Endodermal cell (in vitro differentiated cells): ENCODE data around the gene CARNS1. TPM values are rescaled to one million over a fixed set of nuclear protein-coding genes. Genes with fewer than 3 reads are reported as not detected.
A peak's percentile ranks its signal among the peaks of the same experiment; 100 is the strongest.

ENCODE experiments used
- DNase-seq: peaks from one replicate; pipeline ENCODE4 v3.0.0-alpha.2; 2017
- H3K27ac ChIP-seq: 2 replicates; pipeline ENCODE4 v1.5.1; 2013; ENCODE audit warnings: mild to moderate bottlenecking, low read depth, low read length, moderate library complexity
- H3K27me3 ChIP-seq: 2 replicates; pipeline ENCODE4 v1.6.1; 2013; ENCODE audit warnings: mild to moderate bottlenecking, low read length, moderate library complexity; ENCODE audit not compliant: insufficient read depth, control insufficient read depth, poor library complexity, severe bottlenecking
- H3K36me3 ChIP-seq: 2 replicates; pipeline ENCODE4 v1.7.0; 2013; ENCODE audit warnings: mild to moderate bottlenecking, low read length, moderate library complexity; ENCODE audit not compliant: control insufficient read depth, insufficient read depth
- H3K4me1 ChIP-seq: one replicate; pipeline ENCODE4 v1.7.0; 2013; ENCODE audit warnings: low read length; ENCODE audit not compliant: control insufficient read depth, insufficient read depth
- H3K4me3 ChIP-seq: 2 replicates; pipeline ENCODE4 v1.5.1; 2013; ENCODE audit warnings: mild to moderate bottlenecking, low read length, moderate library complexity
- H3K9ac ChIP-seq: 2 replicates; pipeline ENCODE4 v1.6.1; 2013; ENCODE audit warnings: mild to moderate bottlenecking, low read length, moderate library complexity; ENCODE audit not compliant: poor library complexity, severe bottlenecking; ENCODE audit errors: extremely low read depth
- H3K9me3 ChIP-seq: 2 replicates; pipeline ENCODE4 v1.6.1; 2013; ENCODE audit warnings: mild to moderate bottlenecking, low read length, moderate library complexity; ENCODE audit not compliant: control insufficient read depth
- H3K27ac Mint-ChIP-seq: 2 replicates; pipeline ENCODE4 v1.8.0; 2020; ENCODE audit warnings: mixed read lengths
- H3K27me3 Mint-ChIP-seq: 2 replicates; pipeline ENCODE4 v1.8.0; 2021; ENCODE audit warnings: mild to moderate bottlenecking, mixed read lengths; ENCODE audit not compliant: insufficient read depth
- H3K36me3 Mint-ChIP-seq: 2 replicates; pipeline ENCODE4 v1.8.0; 2020; ENCODE audit warnings: low read depth, mixed read lengths
- H3K4me1 Mint-ChIP-seq: 2 replicates; pipeline ENCODE4 v1.8.0; 2020; ENCODE audit warnings: mixed read lengths
- H3K4me3 Mint-ChIP-seq: 2 replicates; pipeline ENCODE4 v1.8.0; 2020; ENCODE audit warnings: mild to moderate bottlenecking, moderate library complexity, mixed read lengths
- H3K9me3 Mint-ChIP-seq: 2 replicates; pipeline ENCODE4 v1.8.0; 2020; ENCODE audit warnings: mild to moderate bottlenecking, mixed read lengths
- CTCF ChIP-seq: fragments of 200-600 bp; sonication (generic); conservative IDR thresholded peaks from 2 replicates; pipeline ENCODE4 v1.5.0; 2021; ENCODE audit warnings: antibody characterized with exemption, mild to moderate bottlenecking
- WGBS, 2 experiments: methylation state at CpG; one replicate each; pipeline versions ENCODE4 v1.1.5 to v1.1.7; 2013; ENCODE audit warnings: missing lambda C conversion rate in 2 of 2, mixed read lengths in 1 of 2; ENCODE audit not compliant: insufficient coverage in 1 of 2, insufficient read length in 1 of 2; 5-methylcytosine and 5-hydroxymethylcytosine counted together
- total RNA-seq, 2 donors: library from RNA; stranded (reverse); fragmentation: NEBNext Ultra II Directional in 1 of 2; extraction: Animal tissue kit (Norgen Biotek cat#: 25700) in 1 of 2; gene quantifications; 2 replicates in 1 of 2; 3 replicates in 1 of 2; pipeline ENCODE4 v1.2.1, GENCODE V29; 2021

Gene CARNS1
- total RNA-seq, 2 donors from 2014 or later, result 1.6 to 2.2 TPM

GRCh38 chr11:67366546-67366945, 48.9 kb upstream of the CARNS1 start:
- TF ChIP-seq CTCF, result no peak
- H3K4me1 Mint-ChIP-seq, result peaks cover 23% of the 10 kb centered on the region
- Histone ChIP-seq H3K36me3 (no peaks in the 10 kb centered on the region), H3K4me3 (no peak overlapping the region), H3K9me3 (no peaks in the 10 kb centered on the region), H3K27me3 (no peaks in the 10 kb centered on the region), H3K9ac (no peak overlapping the region), H3K4me1 (peaks cover 7% of the 10 kb centered on the region), H3K27ac (no peak overlapping the region)
- 97 to 100% methylated on average over 1 to 8 of the region's 8 CpGs for WGBS, 2 experiments
- DNase-seq, result no peak
- H3K27ac Mint-ChIP-seq, result no peak overlapping the region
- H3K4me3 Mint-ChIP-seq, result no peak overlapping the region
- H3K27me3 Mint-ChIP-seq, result peaks cover 46% of the 10 kb centered on the region
- H3K9me3 Mint-ChIP-seq, result no peaks in the 10 kb centered on the region
- peaks cover 2% of the 10 kb centered on the region for H3K36me3 Mint-ChIP-seq

GRCh38 chr11:67366961-67367760, 48.3 kb upstream of the CARNS1 start:
- Mint-ChIP-seq H3K27me3 (peaks cover 45% of the 10 kb centered on the region), H3K4me1 (peaks cover 28% of the 10 kb centered on the region), H3K9me3 (no peaks in the 10 kb centered on the region), H3K36me3 (peaks cover 2% of the 10 kb centered on the region), H3K27ac (no peak overlapping the region), H3K4me3 (no peak overlapping the region)
- 93 to 95% methylated on average over 17 to 23 of the region's 25 CpGs for WGBS, 2 experiments
- no peak for TF ChIP-seq CTCF
- DNase-seq, result no peak
- Histone ChIP-seq H3K4me1 (peaks cover 7% of the 10 kb centered on the region), H3K9me3 (no peaks in the 10 kb centered on the region), H3K36me3 (no peaks in the 10 kb centered on the region), H3K27me3 (no peaks in the 10 kb centered on the region), H3K27ac (no peak overlapping the region), H3K4me3 (no peak overlapping the region), H3K9ac (no peak overlapping the region)

GRCh38 chr11:67367761-67368227, 47.7 kb upstream of the CARNS1 start:
- H3K27me3 Mint-ChIP-seq, result peaks cover 38% of the 10 kb centered on the region
- Histone ChIP-seq H3K36me3 (no peaks in the 10 kb centered on the region), H3K4me3 (no peak overlapping the region), H3K9ac (no peak overlapping the region), H3K4me1 (peaks cover 7% of the 10 kb centered on the region), H3K27me3 (no peaks in the 10 kb centered on the region), H3K27ac (no peak overlapping the region), H3K9me3 (no peaks in the 10 kb centered on the region)
- no peak for TF ChIP-seq CTCF
- DNase-seq, result peak; percentile 44
- peaks cover 28% of the 10 kb centered on the region for H3K4me1 Mint-ChIP-seq
- no peaks in the 10 kb centered on the region for H3K9me3 Mint-ChIP-seq
- H3K4me3 Mint-ChIP-seq, result no peak overlapping the region
- peaks cover 2% of the 10 kb centered on the region for H3K36me3 Mint-ChIP-seq
- 80 to 97% methylated on average over 7 of the region's 7 CpGs for WGBS, 2 experiments
- H3K27ac Mint-ChIP-seq, result no peak overlapping the region
